Parathyroid adenoma (tissue), 2 donors: ENCODE measurements around the gene SETD5.

Experiments
- H2AFZ ChIP-seq: fragments of 300-600 bp; sonication (generic); one replicate; pipeline ENCODE4 v1.7.0; 2017; ENCODE audit warnings: antibody characterized with exemption, mild to moderate bottlenecking
- H3K27ac ChIP-seq: fragments of 300-600 bp; sonication (generic); one replicate; pipeline ENCODE4 v1.7.0; 2017
- H3K27me3 ChIP-seq: fragments of 300-600 bp; sonication (generic); one replicate; pipeline ENCODE4 v1.7.0; 2017; ENCODE audit warnings: low read length; ENCODE audit not compliant: control insufficient read depth, insufficient read depth
- H3K36me3 ChIP-seq: fragments of 300-600 bp; sonication (generic); one replicate; pipeline ENCODE4 v1.7.0; 2017; ENCODE audit warnings: low read length; ENCODE audit not compliant: control insufficient read depth, insufficient read depth
- H3K4me1 ChIP-seq: fragments of 300-600 bp; sonication (generic); one replicate; pipeline ENCODE4 v1.7.0; 2017; ENCODE audit warnings: control low read depth
- H3K4me2 ChIP-seq: fragments of 300-600 bp; sonication (generic); one replicate; pipeline ENCODE4 v1.7.0; 2017; ENCODE audit warnings: low read length
- H3K4me3 ChIP-seq: fragments of 300-600 bp; sonication (generic); one replicate; pipeline ENCODE4 v1.7.0; 2017; ENCODE audit warnings: low read depth, low read length
- H3K79me2 ChIP-seq: fragments of 300-600 bp; sonication (generic); one replicate; pipeline ENCODE4 v1.7.0; 2017; ENCODE audit warnings: control low read depth
- H3K9ac ChIP-seq: fragments of 300-600 bp; sonication (generic); one replicate; pipeline ENCODE4 v1.7.0; 2017; ENCODE audit warnings: mild to moderate bottlenecking
- H3K9me3 ChIP-seq: fragments of 300-600 bp; sonication (generic); one replicate; pipeline ENCODE4 v1.7.0; 2017; ENCODE audit warnings: low read length; ENCODE audit not compliant: control insufficient read depth
- TF ChIP-seq, protein P1 (sequence below): fragments of 300-600 bp; sonication (generic); IDR thresholded peaks from one replicate; pipeline ENCODE4 v1.7.0; 2017; ENCODE audit warnings: antibody characterized with exemption, mild to moderate bottlenecking
- donor health status: primary hyperparathyroidism.

SETD5 gene

DNA sequence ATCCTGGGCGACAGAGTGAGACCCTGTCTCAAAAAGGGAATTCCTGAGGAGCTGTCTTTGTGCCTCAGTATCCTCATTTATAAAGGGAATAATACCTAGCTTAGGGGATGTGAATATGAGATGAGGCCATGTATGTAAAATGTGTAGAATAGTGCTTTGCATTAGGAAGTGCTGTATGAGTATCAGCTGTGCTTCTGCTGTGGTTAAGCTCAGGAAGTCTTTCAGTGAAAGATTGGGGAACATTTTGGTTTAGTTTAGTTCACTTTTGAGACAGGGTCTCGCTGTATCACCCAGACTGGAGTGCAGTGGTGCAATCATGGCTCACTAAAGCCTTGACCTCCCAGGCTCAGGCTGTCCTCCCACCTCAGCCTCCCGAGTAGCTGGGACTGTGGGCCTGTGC is 23.9 kb upstream of the SETD5 start:
- Histone ChIP-seq H3K36me3 (no peaks in the 10 kb centered on the region), H3K4me3 (no peak overlapping the region)

DNA sequence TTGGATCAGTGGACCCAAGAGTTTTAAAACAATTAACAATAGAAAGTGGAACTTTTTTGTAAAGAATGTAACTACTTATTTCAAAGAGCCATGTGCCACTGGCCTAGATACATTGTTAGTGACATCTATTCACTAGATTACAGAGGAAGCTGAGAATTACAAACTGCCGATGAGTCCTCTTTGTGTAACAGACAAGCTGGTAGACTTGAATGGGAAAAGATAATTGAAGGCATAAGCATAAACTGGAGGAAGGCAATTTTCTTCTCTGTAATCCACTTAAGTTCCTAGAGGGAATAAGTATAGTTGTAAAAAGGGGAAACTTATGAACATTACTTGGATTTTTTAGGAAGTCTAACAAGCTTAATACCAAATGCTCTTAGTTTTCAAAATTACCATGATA is 19.4 kb upstream of the SETD5 start:
- H2AFZ ChIP-seq, result no peak overlapping the region
- H3K9me3 ChIP-seq, result no peaks in the 10 kb centered on the region
- peaks cover 11% of the 10 kb centered on the region for H3K79me2 ChIP-seq
- no peak overlapping the region for H3K9ac ChIP-seq
- H3K36me3 ChIP-seq, result no peaks in the 10 kb centered on the region
- H3K4me1 ChIP-seq, result no peaks in the 10 kb centered on the region
- no peaks in the 10 kb centered on the region for H3K27me3 ChIP-seq
- no peak overlapping the region for H3K4me2 ChIP-seq
- no peak overlapping the region for H3K27ac ChIP-seq
- H3K4me3 ChIP-seq, result no peak overlapping the region
- TF ChIP-seq, protein P1, sequence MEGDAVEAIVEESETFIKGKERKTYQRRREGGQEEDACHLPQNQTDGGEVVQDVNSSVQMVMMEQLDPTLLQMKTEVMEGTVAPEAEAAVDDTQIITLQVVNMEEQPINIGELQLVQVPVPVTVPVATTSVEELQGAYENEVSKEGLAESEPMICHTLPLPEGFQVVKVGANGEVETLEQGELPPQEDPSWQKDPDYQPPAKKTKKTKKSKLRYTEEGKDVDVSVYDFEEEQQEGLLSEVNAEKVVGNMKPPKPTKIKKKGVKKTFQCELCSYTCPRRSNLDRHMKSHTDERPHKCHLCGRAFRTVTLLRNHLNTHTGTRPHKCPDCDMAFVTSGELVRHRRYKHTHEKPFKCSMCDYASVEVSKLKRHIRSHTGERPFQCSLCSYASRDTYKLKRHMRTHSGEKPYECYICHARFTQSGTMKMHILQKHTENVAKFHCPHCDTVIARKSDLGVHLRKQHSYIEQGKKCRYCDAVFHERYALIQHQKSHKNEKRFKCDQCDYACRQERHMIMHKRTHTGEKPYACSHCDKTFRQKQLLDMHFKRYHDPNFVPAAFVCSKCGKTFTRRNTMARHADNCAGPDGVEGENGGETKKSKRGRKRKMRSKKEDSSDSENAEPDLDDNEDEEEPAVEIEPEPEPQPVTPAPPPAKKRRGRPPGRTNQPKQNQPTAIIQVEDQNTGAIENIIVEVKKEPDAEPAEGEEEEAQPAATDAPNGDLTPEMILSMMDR, result no peak

More for the DNA sequence above, 23.9 kb upstream of the SETD5 start:
- TF ChIP-seq, protein P1, result no peak
- H3K4me2 ChIP-seq, result no peak overlapping the region
- no peaks in the 10 kb centered on the region for H3K4me1 ChIP-seq
- no peaks in the 10 kb centered on the region for H3K9me3 ChIP-seq
- H3K9ac ChIP-seq, result no peak overlapping the region
- no peak overlapping the region for H3K27ac ChIP-seq
- no peaks in the 10 kb centered on the region for H3K27me3 ChIP-seq
- H2AFZ ChIP-seq, result no peak overlapping the region
- peaks cover 6% of the 10 kb centered on the region for H3K79me2 ChIP-seq

DNA sequence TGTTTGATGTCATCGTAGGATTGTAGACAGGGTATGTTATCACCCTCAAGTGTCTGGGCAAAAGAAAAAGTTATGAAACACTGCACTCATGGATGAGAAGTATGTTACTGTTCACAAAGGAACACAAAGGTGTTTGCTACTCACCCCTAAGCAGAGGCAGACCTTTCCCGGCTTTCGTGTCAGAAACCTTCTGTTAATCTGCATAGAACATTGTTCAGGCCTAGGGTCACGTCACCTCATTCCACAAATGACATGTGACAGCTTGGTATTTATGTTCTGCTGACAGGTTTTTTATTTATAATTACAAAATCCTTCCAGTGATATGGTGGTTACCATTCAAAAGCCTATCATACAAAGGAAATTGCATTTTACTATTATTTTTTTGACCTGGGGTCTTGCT is 18.1 kb upstream of the SETD5 start:
- H2AFZ ChIP-seq, result no peak overlapping the region
- no peaks in the 10 kb centered on the region for H3K36me3 ChIP-seq
- no peaks in the 10 kb centered on the region for H3K9me3 ChIP-seq
- H3K4me2 ChIP-seq, result no peak overlapping the region
- no peak overlapping the region for H3K9ac ChIP-seq
- H3K79me2 ChIP-seq, result peaks cover 13% of the 10 kb centered on the region
- no peaks in the 10 kb centered on the region for H3K4me1 ChIP-seq
- TF ChIP-seq, protein P1, result no peak
- H3K4me3 ChIP-seq, result no peak overlapping the region
- H3K27me3 ChIP-seq, result no peaks in the 10 kb centered on the region
- no peak overlapping the region for H3K27ac ChIP-seq

DNA sequence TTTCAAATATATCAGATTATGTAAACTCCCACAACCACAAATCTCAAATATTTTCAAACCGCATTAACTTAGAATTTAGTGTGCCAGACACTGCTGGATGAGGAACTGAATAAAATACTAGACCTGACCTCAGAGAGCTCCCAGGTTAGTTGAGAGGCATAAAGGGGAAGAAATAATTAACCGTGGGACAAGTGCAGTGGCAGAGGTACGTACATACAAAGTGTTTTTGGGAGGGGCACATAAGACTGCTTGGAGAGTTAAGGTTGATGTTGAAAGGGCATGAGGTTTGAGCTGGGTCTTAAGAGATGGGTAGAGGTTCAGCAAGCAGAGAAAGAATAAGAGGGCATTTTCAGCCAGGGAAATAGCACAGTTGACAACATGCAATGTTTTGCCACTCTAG is 17.4 kb upstream of the SETD5 start:
- no peak overlapping the region for H3K9ac ChIP-seq
- peaks cover 11% of the 10 kb centered on the region for H3K79me2 ChIP-seq
- no peak overlapping the region for H3K27ac ChIP-seq
- no peak overlapping the region for H3K4me3 ChIP-seq
- no peaks in the 10 kb centered on the region for H3K27me3 ChIP-seq
- TF ChIP-seq, protein P1, result no peak
- no peaks in the 10 kb centered on the region for H3K4me1 ChIP-seq
- no peaks in the 10 kb centered on the region for H3K36me3 ChIP-seq
- no peak overlapping the region for H2AFZ ChIP-seq
- no peak overlapping the region for H3K4me2 ChIP-seq
- H3K9me3 ChIP-seq, result no peaks in the 10 kb centered on the region

DNA sequence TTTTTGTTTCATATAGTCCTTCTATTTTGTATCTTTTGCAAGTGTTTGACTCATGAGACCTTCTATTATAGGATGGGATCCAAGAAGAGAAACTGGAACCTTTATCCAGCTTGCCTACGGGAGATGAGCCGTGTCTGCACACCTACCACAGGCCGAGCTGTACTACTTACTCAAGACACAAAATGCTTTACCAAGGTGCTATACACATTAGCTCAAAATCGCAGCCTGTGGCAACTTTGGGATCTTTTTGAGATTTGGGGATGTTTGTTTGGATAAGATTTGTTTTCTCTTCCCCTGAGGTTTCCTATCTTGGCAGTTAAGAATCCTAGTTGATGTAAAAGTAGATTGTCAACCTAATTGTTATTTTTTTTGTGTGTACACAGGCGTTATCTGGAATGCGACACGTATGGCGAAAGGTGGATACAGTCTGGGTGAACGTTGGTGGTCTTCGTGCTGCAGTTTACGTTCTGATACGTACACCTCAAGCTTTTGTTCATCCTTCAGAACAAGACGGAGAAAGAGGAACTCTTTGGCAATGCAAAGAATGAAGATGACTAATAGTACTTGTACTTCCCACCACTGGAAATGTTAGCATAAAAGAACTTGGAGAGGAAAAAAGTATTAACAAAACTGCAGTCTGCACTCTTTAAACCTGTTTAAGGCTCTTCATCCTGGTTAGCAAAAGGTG is 13.1 kb upstream of the SETD5 start:
- no peaks in the 10 kb centered on the region for H3K36me3 ChIP-seq
- no peaks in the 10 kb centered on the region for H3K9me3 ChIP-seq
- H3K27me3 ChIP-seq, result no peaks in the 10 kb centered on the region
- TF ChIP-seq, protein P1, result no peak
- no peak overlapping the region for H3K27ac ChIP-seq
- no peaks in the 10 kb centered on the region for H3K4me1 ChIP-seq
- no peak overlapping the region for H3K4me3 ChIP-seq
- H3K9ac ChIP-seq, result no peak overlapping the region
- no peak overlapping the region for H2AFZ ChIP-seq
- H3K79me2 ChIP-seq, result peaks cover 7% of the 10 kb centered on the region
- H3K4me2 ChIP-seq, result no peak overlapping the region
